ENCODE data around the gene DET1.

- TF ChIP-seq, protein P1, sequence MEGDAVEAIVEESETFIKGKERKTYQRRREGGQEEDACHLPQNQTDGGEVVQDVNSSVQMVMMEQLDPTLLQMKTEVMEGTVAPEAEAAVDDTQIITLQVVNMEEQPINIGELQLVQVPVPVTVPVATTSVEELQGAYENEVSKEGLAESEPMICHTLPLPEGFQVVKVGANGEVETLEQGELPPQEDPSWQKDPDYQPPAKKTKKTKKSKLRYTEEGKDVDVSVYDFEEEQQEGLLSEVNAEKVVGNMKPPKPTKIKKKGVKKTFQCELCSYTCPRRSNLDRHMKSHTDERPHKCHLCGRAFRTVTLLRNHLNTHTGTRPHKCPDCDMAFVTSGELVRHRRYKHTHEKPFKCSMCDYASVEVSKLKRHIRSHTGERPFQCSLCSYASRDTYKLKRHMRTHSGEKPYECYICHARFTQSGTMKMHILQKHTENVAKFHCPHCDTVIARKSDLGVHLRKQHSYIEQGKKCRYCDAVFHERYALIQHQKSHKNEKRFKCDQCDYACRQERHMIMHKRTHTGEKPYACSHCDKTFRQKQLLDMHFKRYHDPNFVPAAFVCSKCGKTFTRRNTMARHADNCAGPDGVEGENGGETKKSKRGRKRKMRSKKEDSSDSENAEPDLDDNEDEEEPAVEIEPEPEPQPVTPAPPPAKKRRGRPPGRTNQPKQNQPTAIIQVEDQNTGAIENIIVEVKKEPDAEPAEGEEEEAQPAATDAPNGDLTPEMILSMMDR (IDR thresholded peaks at IDR 0.05; ENCODE audit: low read depth, low read length): no peak
- no peak for TF ChIP-seq EZH2phosphoT487 (IDR thresholded peaks at IDR 0.05; ENCODE audit: low read depth)
These were observed 21.1 kb downstream of the DET1 start for GRCh38 chr15:88525418-88525817.
